Fibroblast of lung (primary cell): Measurements from ENCODE around the gene AMBRA1.

Source experiments
- CTCF ChIP-seq, 2 donors: IDR thresholded peaks in 1 of 2; conservative IDR thresholded peaks in 1 of 2; 1 replicate in 1 of 2; 2 replicates in 1 of 2; pipeline ENCODE4 v1.5.1; 2011 to 2012; ENCODE audit warnings: low read length in 2 of 2, control low read depth in 1 of 2, inconsistent platforms in 1 of 2, low read depth in 1 of 2, mild to moderate bottlenecking in 1 of 2
- EZH2 ChIP-seq: IDR thresholded peaks from 2 replicates; pipeline ENCODE4 v1.5.1; 2012; ENCODE audit warnings: low read length, control low read depth, mild to moderate bottlenecking; ENCODE audit errors: missing control alignments

GRCh38 chr11:46438211-46438610 lies 155.6 kb downstream of the AMBRA1 start:
- TF ChIP-seq CTCF (conservative IDR thresholded peaks at IDR 0.05 in 1 of 2, IDR thresholded peaks at IDR 0.05 in 1 of 2; ENCODE audit: low read depth in 1 of 2, low read length in 2 of 2) (no peak), EZH2 (no peak)
